SK-N-SH treated with all-trans-retinoic acid at 6 μM for 48 hours (cell line): ENCODE measurements around the gene SHROOM4.

ENCODE experiments used
- ATAC-seq: fragments of 200-7000 bp; cut with Tn5 transposase; 3 replicates; pipeline ENCODE4 v1.9.1; 2020; ENCODE audit warnings: mild to moderate bottlenecking, moderate library complexity
- BACH2 ChIP-seq: fragments of 250-450 bp; sonication (Bioruptor Pico); IDR thresholded peaks from 2 replicates; pipeline ENCODE4 v1.9.0; 2021; ENCODE audit warnings: mild to moderate bottlenecking, borderline replicate concordance
- CSRNP3 ChIP-seq: fragments of 250-450 bp; sonication (Bioruptor Pico); IDR thresholded peaks from 2 replicates; pipeline ENCODE4 v1.5.1; 2021; ENCODE audit warnings: mild to moderate bottlenecking, moderate library complexity
- ESRRG ChIP-seq: fragments of 250-450 bp; sonication (Bioruptor Pico); IDR thresholded peaks from 2 replicates; pipeline ENCODE4 v1.6.1; 2021; ENCODE audit warnings: mild to moderate bottlenecking
- GLIS3 ChIP-seq: fragments of 250-450 bp; sonication (Bioruptor Pico); IDR thresholded peaks from 2 replicates; pipeline ENCODE4 v1.5.0; 2020; ENCODE audit warnings: mild to moderate bottlenecking, moderate library complexity
- ISL1 ChIP-seq: fragments of 250-450 bp; sonication (Bioruptor Pico); IDR thresholded peaks from 2 replicates; pipeline ENCODE4 v2.1.2; 2022; ENCODE audit warnings: mild to moderate bottlenecking, moderate library complexity
- OSR1 ChIP-seq: fragments of 250-450 bp; sonication (Bioruptor Pico); IDR thresholded peaks from 2 replicates; pipeline ENCODE4 v1.8.0; 2022; ENCODE audit warnings: moderate library complexity, mild to moderate bottlenecking, inconsistent platforms
- PATZ1 ChIP-seq: fragments of 250-450 bp; sonication (Bioruptor Pico); IDR thresholded peaks from 2 replicates; pipeline ENCODE4 v1.8.0; 2020; ENCODE audit warnings: mild to moderate bottlenecking, moderate library complexity, borderline replicate concordance
- POU6F1 ChIP-seq: fragments of 250-450 bp; sonication (Bioruptor Pico); IDR thresholded peaks from 2 replicates; pipeline ENCODE4 v1.8.0; 2021; ENCODE audit warnings: low read depth, mild to moderate bottlenecking, moderate library complexity, borderline replicate concordance
- PPARA ChIP-seq: fragments of 250-450 bp; sonication (Bioruptor Pico); IDR thresholded peaks from 2 replicates; pipeline ENCODE4 v1.5.0; 2020; ENCODE audit warnings: mild to moderate bottlenecking, borderline replicate concordance
- RARB ChIP-seq: fragments of 250-450 bp; sonication (Bioruptor Pico); IDR thresholded peaks from 2 replicates; pipeline ENCODE4 v1.8.0; 2021; ENCODE audit warnings: mild to moderate bottlenecking, moderate library complexity
- SNAI2 ChIP-seq: fragments of 250-450 bp; sonication (Bioruptor Pico); IDR thresholded peaks from 2 replicates; pipeline ENCODE4 v1.5.0; 2020; ENCODE audit warnings: mild to moderate bottlenecking, moderate library complexity
- TCF4 ChIP-seq: fragments of 250-450 bp; sonication (Bioruptor Pico); IDR thresholded peaks from 2 replicates; pipeline ENCODE4 v1.8.0; 2021; ENCODE audit warnings: mild to moderate bottlenecking, moderate library complexity, borderline replicate concordance
- TOX ChIP-seq: fragments of 250-450 bp; sonication (Bioruptor Pico); IDR thresholded peaks from 2 replicates; pipeline ENCODE4 v1.8.0; 2021; ENCODE audit warnings: mild to moderate bottlenecking, moderate library complexity, borderline replicate concordance
- TSHZ2 ChIP-seq: fragments of 250-450 bp; sonication (Bioruptor Pico); IDR thresholded peaks from 2 replicates; pipeline ENCODE4 v1.5.0; 2020; ENCODE audit warnings: mild to moderate bottlenecking, moderate library complexity
- ZC3H10 ChIP-seq: fragments of 250-450 bp; sonication (Bioruptor Pico); IDR thresholded peaks from 2 replicates; pipeline ENCODE4 v1.5.1; 2021; ENCODE audit warnings: mild to moderate bottlenecking, moderate library complexity
- ZFP3 ChIP-seq: fragments of 250-450 bp; sonication (Bioruptor Pico); IDR thresholded peaks from 2 replicates; pipeline ENCODE4 v1.5.0; 2020; ENCODE audit warnings: mild to moderate bottlenecking, moderate library complexity
- ZFP30 ChIP-seq: fragments of 450-650 bp; formaldehyde crosslinking; IDR thresholded peaks from 2 replicates; pipeline ENCODE4 v1.5.0; 2022; ENCODE audit warnings: mild to moderate bottlenecking, moderate library complexity
- ZNF565 ChIP-seq: fragments of 450-650 bp; formaldehyde crosslinking; conservative IDR thresholded peaks from 2 replicates; pipeline ENCODE4 v1.5.0; 2020; ENCODE audit warnings: low read depth, mild to moderate bottlenecking, moderate library complexity
- ZNF70 ChIP-seq: fragments of 450-650 bp; formaldehyde crosslinking; IDR thresholded peaks from 2 replicates; pipeline ENCODE4 v1.5.0; 2020; ENCODE audit warnings: mild to moderate bottlenecking, moderate library complexity
- ZNF8 ChIP-seq: fragments of 450-650 bp; formaldehyde crosslinking; IDR thresholded peaks from 2 replicates; pipeline ENCODE4 v1.5.0; 2020; ENCODE audit warnings: mild to moderate bottlenecking, moderate library complexity

SHROOM4 gene

GRCh38 chrX:50787099-50787498, 26.9 kb downstream of the SHROOM4 start:
- no peak for ATAC-seq
- TF ChIP-seq ZFP3 (CRISPR knock-in tag) (no peak), RARB (CRISPR knock-in tag) (no peak), ESRRG (CRISPR knock-in tag) (no peak), ISL1 (CRISPR knock-in tag) (no peak)

GRCh38 chrX:50780144-50780543, 33.9 kb downstream of the SHROOM4 start:
- no peak for ATAC-seq
- TF ChIP-seq SNAI2 (CRISPR knock-in tag) (no peak), ZNF565 (no peak), ZNF8 (CRISPR knock-in tag) (no peak), PPARA (CRISPR knock-in tag) (no peak), TOX (CRISPR knock-in tag) (no peak), POU6F1 (no peak), CSRNP3 (no peak), RARB (CRISPR knock-in tag) (no peak), GLIS3 (no peak), PATZ1 (CRISPR knock-in tag) (no peak), ZNF70 (CRISPR knock-in tag) (no peak), TCF4 (CRISPR knock-in tag) (no peak)

GRCh38 chrX:50779694-50780093, 34.3 kb downstream of the SHROOM4 start:
- no peak for ATAC-seq
- TF ChIP-seq TOX (CRISPR knock-in tag): no peak
- no peak for TF ChIP-seq PPARA (CRISPR knock-in tag)
- no peak for TF ChIP-seq ISL1 (CRISPR knock-in tag)

- TF ChIP-seq SNAI2 (CRISPR knock-in tag) (no peak), ZC3H10 (CRISPR knock-in tag) (no peak), ZFP30 (CRISPR knock-in tag) (no peak), ZNF8 (CRISPR knock-in tag) (no peak), ZNF565 (no peak), ISL1 (CRISPR knock-in tag) (no peak)
- no peak for ATAC-seq
Observed at GRCh38 chrX:50778272-50778671, 35.7 kb downstream of the SHROOM4 start.

GRCh38 chrX:50776248-50776647, 37.7 kb downstream of the SHROOM4 start:
- no peak for ATAC-seq
- TF ChIP-seq POU6F1 (no peak), ZNF8 (CRISPR knock-in tag) (no peak), ZFP3 (CRISPR knock-in tag) (no peak), OSR1 (no peak), PPARA (CRISPR knock-in tag) (no peak), BACH2 (CRISPR knock-in tag) (no peak), ISL1 (CRISPR knock-in tag) (no peak), TOX (CRISPR knock-in tag) (no peak), TCF4 (CRISPR knock-in tag) (no peak), TSHZ2 (no peak), CSRNP3 (no peak), GLIS3 (no peak), RARB (CRISPR knock-in tag) (no peak), PATZ1 (CRISPR knock-in tag) (no peak)
